AG04449 (cell line): Measurements from ENCODE around the gene NTNG2.
"Not testable (repeated sequence)": the region's sequence is repeated elsewhere in the genome, so short reads cannot be mapped to it uniquely, and the experiment has no call there.

Experiments used
- CTCF ChIA-PET: fragments of 350-600 bp; formaldehyde crosslinking; extraction: SDS; loops from one replicate; lab custom pipeline; 2021; ENCODE audit warnings: antibody characterized with exemption; lab: Yijun Ruan, JAX
- POLR2A ChIA-PET: fragments of 400-600, 350-600 bp; formaldehyde crosslinking; extraction: SDS; loops from one replicate; lab custom pipeline; 2020; ENCODE audit warnings: antibody characterized with exemption, inconsistent platforms; lab: Yijun Ruan, JAX
- DNase-seq: peaks from one replicate; pipeline ENCODE4 v3.0.0-alpha.2; 2010; ENCODE audit warnings: low read depth, low spot score
- H3K4me3 ChIP-seq: 2 replicates; pipeline ENCODE4 v1.5.1; 2011; ENCODE audit warnings: low read depth, mild to moderate bottlenecking, control low read depth, low read length
- TF ChIP-seq, protein P1 (sequence below): IDR thresholded peaks from one replicate; pipeline ENCODE4 v1.5.1; 2011; ENCODE audit warnings: mild to moderate bottlenecking, moderate library complexity, low read length, control low read depth, inconsistent platforms; ENCODE audit not compliant: insufficient read depth; ENCODE audit errors: missing control alignments

Gene NTNG2

GRCh38 chr9:132268725-132269352 is 107.0 kb downstream of the NTNG2 start:
- POLR2A ChIA-PET: no interaction called here
- no peak overlapping the region for H3K4me3 ChIP-seq
- TF ChIP-seq, protein P1, sequence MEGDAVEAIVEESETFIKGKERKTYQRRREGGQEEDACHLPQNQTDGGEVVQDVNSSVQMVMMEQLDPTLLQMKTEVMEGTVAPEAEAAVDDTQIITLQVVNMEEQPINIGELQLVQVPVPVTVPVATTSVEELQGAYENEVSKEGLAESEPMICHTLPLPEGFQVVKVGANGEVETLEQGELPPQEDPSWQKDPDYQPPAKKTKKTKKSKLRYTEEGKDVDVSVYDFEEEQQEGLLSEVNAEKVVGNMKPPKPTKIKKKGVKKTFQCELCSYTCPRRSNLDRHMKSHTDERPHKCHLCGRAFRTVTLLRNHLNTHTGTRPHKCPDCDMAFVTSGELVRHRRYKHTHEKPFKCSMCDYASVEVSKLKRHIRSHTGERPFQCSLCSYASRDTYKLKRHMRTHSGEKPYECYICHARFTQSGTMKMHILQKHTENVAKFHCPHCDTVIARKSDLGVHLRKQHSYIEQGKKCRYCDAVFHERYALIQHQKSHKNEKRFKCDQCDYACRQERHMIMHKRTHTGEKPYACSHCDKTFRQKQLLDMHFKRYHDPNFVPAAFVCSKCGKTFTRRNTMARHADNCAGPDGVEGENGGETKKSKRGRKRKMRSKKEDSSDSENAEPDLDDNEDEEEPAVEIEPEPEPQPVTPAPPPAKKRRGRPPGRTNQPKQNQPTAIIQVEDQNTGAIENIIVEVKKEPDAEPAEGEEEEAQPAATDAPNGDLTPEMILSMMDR: peak; percentile 77
- no peak for DNase-seq
- CTCF ChIA-PET: interaction anchor here (0.6 to 14.8 kb wide), 46 partner anchors 9 to 533 kb away, joined by 3 to 331 read pairs (median 4); partner anchors contain the start of gene RAPGEF1

DNA sequence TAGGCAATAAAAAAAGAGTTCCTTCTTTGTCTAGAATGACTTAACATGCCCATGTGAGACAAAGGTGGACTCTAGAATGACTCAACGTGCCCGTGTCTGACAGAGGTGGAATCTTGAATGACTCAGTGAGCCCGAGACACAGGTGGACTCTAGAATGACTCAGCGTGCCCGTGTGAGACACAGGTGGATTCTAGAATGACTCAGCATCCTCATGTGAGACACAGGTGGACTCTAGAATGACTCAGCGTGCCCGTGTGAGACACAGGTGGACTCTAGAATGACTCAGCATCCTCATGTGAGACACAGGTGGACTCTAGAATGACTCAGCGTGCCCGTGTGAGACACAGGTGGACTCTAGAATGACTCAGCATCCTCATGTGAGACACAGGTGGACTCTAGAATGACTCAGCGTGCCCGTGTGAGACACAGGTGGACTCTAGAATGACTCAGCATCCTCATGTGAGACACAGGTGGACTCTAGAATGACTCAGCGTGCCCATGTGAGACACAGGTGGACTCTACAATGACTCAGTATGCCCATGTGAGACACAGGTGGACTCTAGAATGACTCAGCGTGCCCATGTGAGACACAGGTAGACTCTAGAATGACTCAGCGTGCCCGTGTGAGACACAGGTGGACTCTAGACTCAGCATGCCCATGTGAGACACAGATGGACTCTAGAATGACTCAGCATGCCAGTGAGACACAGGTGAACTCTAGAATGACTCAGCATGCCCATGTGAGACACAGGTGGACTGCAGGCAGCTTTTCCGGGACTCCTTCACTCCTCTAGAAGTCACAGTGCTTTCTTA is 108.1 kb downstream of the NTNG2 start:
- CTCF ChIA-PET: interaction anchor here (0.9 to 14.8 kb wide), 21 partner anchors 9 to 534 kb away, joined by 3 to 331 read pairs (median 11); no protein-coding TSS in a partner anchor

DNA sequence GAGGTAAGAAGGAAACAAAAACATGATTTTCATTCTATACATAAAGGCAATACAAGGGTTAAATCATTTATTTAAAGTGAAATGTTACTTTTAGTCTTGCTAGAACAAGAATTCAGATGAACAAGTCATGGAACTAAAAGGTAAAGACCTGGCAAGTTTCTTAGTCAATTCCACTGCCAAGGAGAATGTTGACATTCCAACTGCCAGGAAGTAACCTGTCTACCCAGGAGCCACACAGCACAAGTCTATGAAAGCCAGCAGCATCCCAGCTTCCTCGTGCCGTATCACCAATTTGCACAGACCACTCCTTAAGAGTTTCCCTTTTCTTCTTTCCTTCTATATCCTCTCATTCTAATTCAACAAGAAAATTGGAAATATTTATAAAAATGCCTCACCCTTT is 113.0 kb downstream of the NTNG2 start:
- DNase-seq: no peak
- CTCF ChIA-PET: interaction anchor here (1.0 kb wide), 2 partner anchors 10 to 15 kb away, joined by 3 to 5 read pairs; no protein-coding TSS in a partner anchor
- POLR2A ChIA-PET: no interaction called here
- H3K4me3 ChIP-seq: no peak overlapping the region
- TF ChIP-seq, protein P1: no peak

More for the DNA sequence above, 108.1 kb downstream of the NTNG2 start:
- H3K4me3 ChIP-seq, POLR2A ChIA-PET, DNase-seq: not testable (repeated sequence)

GRCh38 chr9:132283165-132283564 is 121.3 kb downstream of the NTNG2 start:
- DNase-seq: no peak
- TF ChIP-seq, protein P1: no peak
- H3K4me3 ChIP-seq: no peak overlapping the region
- POLR2A ChIA-PET: no interaction called here
- CTCF ChIA-PET: interaction anchor here (1.1 to 2.5 kb wide), 2 partner anchors 12 to 15 kb away, joined by 3 to 19 read pairs; no protein-coding TSS in a partner anchor

DNA sequence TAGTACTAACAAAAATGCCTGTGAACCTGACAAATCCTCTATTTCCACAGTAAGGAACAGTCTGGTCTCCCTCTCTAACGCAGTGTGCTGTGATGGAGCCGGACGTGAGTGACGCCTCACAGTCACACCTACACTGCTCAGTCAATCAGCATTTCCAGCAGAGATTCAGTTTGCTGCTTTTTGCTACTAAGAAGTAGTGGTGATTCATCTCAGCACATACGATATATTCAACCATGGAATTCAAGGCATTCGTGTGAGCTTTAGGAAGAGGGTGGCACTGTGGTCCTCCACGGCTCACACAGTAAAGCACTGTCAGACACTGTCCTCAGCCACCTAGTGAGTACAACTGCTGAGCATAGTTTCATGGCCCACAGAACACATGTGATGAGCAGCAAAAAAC is 122.0 kb downstream of the NTNG2 start:
- no peak overlapping the region for H3K4me3 ChIP-seq
- DNase-seq: peak; percentile 40
- CTCF ChIA-PET: interaction anchor here (1.1 to 2.5 kb wide), 6 partner anchors 9 to 521 kb away, joined by 3 to 19 read pairs (median 4); no protein-coding TSS in a partner anchor
- TF ChIP-seq, protein P1: no peak
- POLR2A ChIA-PET: no interaction called here

- ChIA-PET CTCF (interaction anchor here (0.7 to 2.3 kb wide), 3 partner anchors 18 to 542 kb away, joined by 3 to 14 read pairs (median 3); no protein-coding TSS in a partner anchor), POLR2A (no interaction called here)
- no peak for DNase-seq
- H3K4me3 ChIP-seq: no peak overlapping the region
- TF ChIP-seq, protein P1: no peak
These were observed 125.5 kb downstream of the NTNG2 start for GRCh38 chr9:132287256-132287760.
